ENCODE results near the gene LLPH.

LLPH gene

GRCh38 chr12:66141299-66141698 lies 10.7 kb upstream of the LLPH start:
- H3K27me3 ChIP-seq (ENCODE audit: control insufficient read depth, insufficient read depth, low read length) = no peaks in the 10 kb centered on the region
- H3K4me3 ChIP-seq (ENCODE audit: low read depth, low read length) = no peak overlapping the region
- H3K4me1 ChIP-seq (ENCODE audit: control insufficient read depth, insufficient read depth, low read length) = peaks cover 5% of the 10 kb centered on the region
- H3K9ac ChIP-seq (ENCODE audit: low read length) = no peak overlapping the region
- H3K36me3 ChIP-seq (ENCODE audit: control insufficient read depth, insufficient read depth, low read length) = peaks cover 37% of the 10 kb centered on the region
- peaks cover 33% of the 10 kb centered on the region for H3K9me3 ChIP-seq (ENCODE audit: control insufficient read depth, insufficient read depth, low read depth, low read length)
- no peak overlapping the region for H3K27ac ChIP-seq (ENCODE audit: low read depth, low read length)

GRCh38 chr12:66140731-66141130 lies 10.2 kb upstream of the LLPH start:
- H3K27ac ChIP-seq (ENCODE audit: low read depth, low read length) = no peak overlapping the region
- H3K36me3 ChIP-seq (ENCODE audit: control insufficient read depth, insufficient read depth, low read length) = peaks cover 40% of the 10 kb centered on the region
- peaks cover 37% of the 10 kb centered on the region for H3K9me3 ChIP-seq (ENCODE audit: control insufficient read depth, insufficient read depth, low read depth, low read length)
- H3K4me3 ChIP-seq (ENCODE audit: low read depth, low read length) = no peak overlapping the region
- no peaks in the 10 kb centered on the region for H3K27me3 ChIP-seq (ENCODE audit: control insufficient read depth, insufficient read depth, low read length)
- H3K9ac ChIP-seq (ENCODE audit: low read length) = no peak overlapping the region
- H3K4me1 ChIP-seq (ENCODE audit: control insufficient read depth, insufficient read depth, low read length) = peaks cover 5% of the 10 kb centered on the region

GRCh38 chr12:66139328-66139727 lies 8.8 kb upstream of the LLPH start:
- Histone ChIP-seq H3K4me1 (ENCODE audit: control insufficient read depth, insufficient read depth, low read length) (no peaks in the 10 kb centered on the region), H3K27ac (ENCODE audit: low read depth, low read length) (no peak overlapping the region), H3K9ac (ENCODE audit: low read length) (no peak overlapping the region), H3K27me3 (ENCODE audit: control insufficient read depth, insufficient read depth, low read length) (no peaks in the 10 kb centered on the region), H3K9me3 (ENCODE audit: control insufficient read depth, insufficient read depth, low read depth, low read length) (peaks cover 37% of the 10 kb centered on the region), H3K36me3 (ENCODE audit: control insufficient read depth, insufficient read depth, low read length) (peaks cover 39% of the 10 kb centered on the region), H3K4me3 (ENCODE audit: low read depth, low read length) (no peak overlapping the region)

- Histone ChIP-seq H3K9me3 (ENCODE audit: control insufficient read depth, insufficient read depth, low read depth, low read length) (peaks cover 37% of the 10 kb centered on the region), H3K4me1 (ENCODE audit: control insufficient read depth, insufficient read depth, low read length) (0 out of 2 replicates have a peak, but pooled peaks cover under 1% of the 10 kb centered on the region), H3K36me3 (ENCODE audit: control insufficient read depth, insufficient read depth, low read length) (peaks cover 42% of the 10 kb centered on the region), H3K27ac (ENCODE audit: low read depth, low read length) (no peak overlapping the region), H3K9ac (ENCODE audit: low read length) (no peak overlapping the region), H3K4me3 (ENCODE audit: low read depth, low read length) (no peak overlapping the region), H3K27me3 (ENCODE audit: control insufficient read depth, insufficient read depth, low read length) (no peaks in the 10 kb centered on the region)
Observed at GRCh38 chr12:66137937-66138336, 7.4 kb upstream of the LLPH start.

GRCh38 chr12:66132408-66132807 lies 1.9 kb upstream of the LLPH start:
- Histone ChIP-seq H3K4me1 (ENCODE audit: control insufficient read depth, insufficient read depth, low read length) (peaks cover 6% of the 10 kb centered on the region), H3K9ac (ENCODE audit: low read length) (no peak overlapping the region), H3K27ac (ENCODE audit: low read depth, low read length) (peak overlapping the region; percentile 17; the same call in 1 of the 2 replicates), H3K27me3 (ENCODE audit: control insufficient read depth, insufficient read depth, low read length) (no peaks in the 10 kb centered on the region), H3K36me3 (ENCODE audit: control insufficient read depth, insufficient read depth, low read length) (peaks cover 30% of the 10 kb centered on the region), H3K4me3 (ENCODE audit: low read depth, low read length) (peak overlapping the region; percentile 81; the same call in 1 of the 2 replicates), H3K9me3 (ENCODE audit: control insufficient read depth, insufficient read depth, low read depth, low read length) (peaks cover 4% of the 10 kb centered on the region; the same call in 1 of the 2 replicates)

- Histone ChIP-seq H3K27ac (ENCODE audit: low read depth, low read length) (peak overlapping the region; percentile 78), H3K9ac (ENCODE audit: low read length) (peak overlapping the region; percentile 83), H3K4me1 (ENCODE audit: control insufficient read depth, insufficient read depth, low read length) (peaks cover 6% of the 10 kb centered on the region), H3K9me3 (ENCODE audit: control insufficient read depth, insufficient read depth, low read depth, low read length) (peaks cover 2% of the 10 kb centered on the region; the same call in 1 of the 2 replicates), H3K27me3 (ENCODE audit: control insufficient read depth, insufficient read depth, low read length) (no peaks in the 10 kb centered on the region), H3K36me3 (ENCODE audit: control insufficient read depth, insufficient read depth, low read length) (peaks cover 30% of the 10 kb centered on the region), H3K4me3 (ENCODE audit: low read depth, low read length) (peak overlapping the region; percentile 81)
Observed at GRCh38 chr12:66131067-66131688, 628 bp upstream of the LLPH start.

GRCh38 chr12:66129934-66130266 lies 650 bp downstream of the LLPH start:
- Histone ChIP-seq H3K4me3 (ENCODE audit: low read depth, low read length) (peak overlapping the region; percentile 81), H3K9me3 (ENCODE audit: control insufficient read depth, insufficient read depth, low read depth, low read length) (no peaks in the 10 kb centered on the region), H3K4me1 (ENCODE audit: control insufficient read depth, insufficient read depth, low read length) (peaks cover 6% of the 10 kb centered on the region), H3K27me3 (ENCODE audit: control insufficient read depth, insufficient read depth, low read length) (no peaks in the 10 kb centered on the region), H3K9ac (ENCODE audit: low read length) (peak overlapping the region; percentile 86), H3K27ac (ENCODE audit: low read depth, low read length) (no peak overlapping the region), H3K36me3 (ENCODE audit: control insufficient read depth, insufficient read depth, low read length) (peaks cover 38% of the 10 kb centered on the region)

- Histone ChIP-seq H3K36me3 (ENCODE audit: control insufficient read depth, insufficient read depth, low read length) (peaks cover 56% of the 10 kb centered on the region), H3K4me1 (ENCODE audit: control insufficient read depth, insufficient read depth, low read length) (peaks cover 3% of the 10 kb centered on the region), H3K9ac (ENCODE audit: low read length) (no peak overlapping the region), H3K27ac (ENCODE audit: low read depth, low read length) (no peak overlapping the region), H3K27me3 (ENCODE audit: control insufficient read depth, insufficient read depth, low read length) (no peaks in the 10 kb centered on the region), H3K9me3 (ENCODE audit: control insufficient read depth, insufficient read depth, low read depth, low read length) (no peaks in the 10 kb centered on the region), H3K4me3 (ENCODE audit: low read depth, low read length) (no peak overlapping the region)
Observed at GRCh38 chr12:66127650-66128049, 2.9 kb downstream of the LLPH start.

GRCh38 chr12:66120477-66120876 lies 10.1 kb downstream of the LLPH start:
- Histone ChIP-seq H3K9me3 (ENCODE audit: control insufficient read depth, insufficient read depth, low read depth, low read length) (no peaks in the 10 kb centered on the region), H3K27ac (ENCODE audit: low read depth, low read length) (no peak overlapping the region)

GRCh38 chr12:66119870-66120241 lies 10.7 kb downstream of the LLPH start:
- Histone ChIP-seq H3K27ac (ENCODE audit: low read depth, low read length) (no peak overlapping the region), H3K36me3 (ENCODE audit: control insufficient read depth, insufficient read depth, low read length) (peaks cover 34% of the 10 kb centered on the region), H3K4me3 (ENCODE audit: low read depth, low read length) (no peak overlapping the region), H3K9me3 (ENCODE audit: control insufficient read depth, insufficient read depth, low read depth, low read length) (no peaks in the 10 kb centered on the region), H3K4me1 (ENCODE audit: control insufficient read depth, insufficient read depth, low read length) (no peaks in the 10 kb centered on the region), H3K9ac (ENCODE audit: low read length) (no peak overlapping the region), H3K27me3 (ENCODE audit: control insufficient read depth, insufficient read depth, low read length) (no peaks in the 10 kb centered on the region)

More at GRCh38 chr12:66120477-66120876, 10.1 kb downstream of the LLPH start:
- Histone ChIP-seq H3K4me1 (ENCODE audit: control insufficient read depth, insufficient read depth, low read length) (no peaks in the 10 kb centered on the region), H3K9ac (ENCODE audit: low read length) (no peak overlapping the region), H3K4me3 (ENCODE audit: low read depth, low read length) (no peak overlapping the region), H3K27me3 (ENCODE audit: control insufficient read depth, insufficient read depth, low read length) (no peaks in the 10 kb centered on the region), H3K36me3 (ENCODE audit: control insufficient read depth, insufficient read depth, low read length) (peaks cover 40% of the 10 kb centered on the region)

- no peak overlapping the region for H3K4me3 ChIP-seq (ENCODE audit: low read depth, low read length)
- peaks cover 29% of the 10 kb centered on the region for H3K36me3 ChIP-seq (ENCODE audit: control insufficient read depth, insufficient read depth, low read length)
- no peaks in the 10 kb centered on the region for H3K9me3 ChIP-seq (ENCODE audit: control insufficient read depth, insufficient read depth, low read depth, low read length)
- H3K4me1 ChIP-seq (ENCODE audit: control insufficient read depth, insufficient read depth, low read length) = no peaks in the 10 kb centered on the region
- no peak overlapping the region for H3K9ac ChIP-seq (ENCODE audit: low read length)
- no peaks in the 10 kb centered on the region for H3K27me3 ChIP-seq (ENCODE audit: control insufficient read depth, insufficient read depth, low read length)
- H3K27ac ChIP-seq (ENCODE audit: low read depth, low read length) = no peak overlapping the region
Observed at GRCh38 chr12:66119229-66119869, 11.2 kb downstream of the LLPH start.
